Stimulated activated naive B cell treated with anti-CD40 and anti-IgM and Interleukin-4, amounts not matched to agents 10 μg/mL and 1 μg/mL and 100 μg/mL, for 72 hours (primary cell): ENCODE measurements around the gene DDO.

Source experiments
- ATAC-seq, 2 donors: fragments of 150-1000 bp; cut with Tn5 transposase; replicated peaks; 2 replicates each; pipeline ENCODE4 v1.10.0; 2021; ENCODE audit warnings: moderate library complexity in 1 of 2
- DNase-seq: peaks from one replicate; pipeline ENCODE4 v3.0.0; 2021
- H3K27ac Mint-ChIP-seq: one replicate; pipeline ENCODE4 v1.8.0; 2022; ENCODE audit warnings: mild to moderate bottlenecking, mixed read lengths
- H3K27me3 Mint-ChIP-seq, 2 donors: one replicate each; pipeline ENCODE4 v1.8.0; 2022; ENCODE audit warnings: mixed read lengths in 2 of 2
- H3K36me3 Mint-ChIP-seq, 2 donors: one replicate each; pipeline ENCODE4 v1.8.0; 2022; ENCODE audit warnings: mixed read lengths in 2 of 2, mild to moderate bottlenecking in 1 of 2
- H3K4me1 Mint-ChIP-seq, 2 donors: one replicate each; pipeline ENCODE4 v1.8.0; 2022; ENCODE audit warnings: mixed read lengths in 2 of 2, mild to moderate bottlenecking in 1 of 2
- H3K4me3 Mint-ChIP-seq, 2 donors: one replicate each; pipeline ENCODE4 v1.8.0; 2022; ENCODE audit warnings: mild to moderate bottlenecking in 2 of 2, mixed read lengths in 2 of 2, moderate library complexity in 1 of 2
- H3K9me3 Mint-ChIP-seq, 2 donors: one replicate each; pipeline ENCODE4 v1.8.0; 2022; ENCODE audit warnings: mixed read lengths in 2 of 2, mild to moderate bottlenecking in 1 of 2

The DDO gene

DNA sequence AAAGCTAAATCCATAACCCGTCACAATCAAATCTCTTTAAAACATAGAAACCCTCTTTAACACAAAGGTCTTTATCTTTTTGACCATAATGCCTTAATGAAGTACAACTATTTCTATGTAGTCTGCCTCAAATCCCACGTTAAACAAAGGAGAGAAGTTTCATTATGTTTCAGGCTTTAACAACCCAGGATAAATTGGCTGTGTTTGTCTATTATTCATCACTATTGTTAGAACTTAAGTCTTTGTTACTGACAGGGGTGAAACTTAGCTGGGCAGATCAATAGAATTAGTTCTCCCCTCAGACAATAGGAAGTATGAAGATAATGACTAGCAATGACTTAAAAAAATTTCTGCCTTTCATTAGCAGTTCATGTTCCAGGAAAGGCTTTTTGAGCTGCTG lies 47.1 kb downstream of the DDO start:
- Mint-ChIP-seq H3K4me1 (peaks cover 8 to 14% of the 10 kb centered on the region in 2 donors), H3K9me3 (no peaks in the 10 kb centered on the region), H3K36me3 (no peaks in the 10 kb centered on the region), H3K4me3 (no peak overlapping the region), H3K27ac (no peak overlapping the region), H3K27me3 (peaks cover 6 to 22% of the 10 kb centered on the region in 2 donors)
- ATAC-seq (no peak), DNase-seq (no peak)

GRCh38 chr6:110367825-110368224 lies 47.5 kb downstream of the DDO start:
- Mint-ChIP-seq H3K27ac (no peak overlapping the region), H3K9me3 (no peaks in the 10 kb centered on the region), H3K27me3 (peaks cover 6 to 22% of the 10 kb centered on the region in 2 donors), H3K36me3 (no peaks in the 10 kb centered on the region), H3K4me3 (no peak overlapping the region), H3K4me1 (peaks cover 8 to 14% of the 10 kb centered on the region in 2 donors)
- no peak for ATAC-seq
- no peak for DNase-seq

DNA sequence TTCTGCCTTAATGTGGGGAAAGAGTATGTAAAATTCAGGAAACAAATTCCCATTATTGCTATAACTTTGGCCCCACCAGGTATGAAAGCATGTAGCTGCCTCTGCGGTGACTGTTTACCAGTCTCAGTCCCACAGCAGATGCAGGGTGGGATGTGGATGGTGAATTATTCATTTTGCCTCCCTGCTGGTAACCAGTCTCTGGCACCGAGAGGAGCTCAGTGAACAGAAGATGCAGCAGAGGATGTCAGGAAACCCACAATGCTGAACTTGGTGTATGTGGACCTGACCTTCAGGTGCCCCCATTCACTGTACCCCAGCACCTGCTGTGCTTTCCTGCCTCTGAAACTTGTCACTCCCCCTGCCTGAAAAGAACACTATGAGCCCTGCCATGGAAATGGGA lies 48.4 kb downstream of the DDO start:
- DNase-seq (no peak), ATAC-seq (no peak)
- H3K27ac Mint-ChIP-seq = no peak overlapping the region
- H3K9me3 Mint-ChIP-seq = no peaks in the 10 kb centered on the region
- peaks cover 5 to 8% of the 10 kb centered on the region in 2 donors for H3K4me1 Mint-ChIP-seq
- peaks cover 6 to 23% of the 10 kb centered on the region in 2 donors for H3K27me3 Mint-ChIP-seq
- no peaks in the 10 kb centered on the region for H3K36me3 Mint-ChIP-seq
- H3K4me3 Mint-ChIP-seq = no peak overlapping the region

- DNase-seq = no peak
- peaks cover 0 to 4% of the 10 kb centered on the region in 2 donors for H3K36me3 Mint-ChIP-seq
- peaks cover 5 to 8% of the 10 kb centered on the region in 2 donors for H3K4me1 Mint-ChIP-seq
- peaks cover 5 to 21% of the 10 kb centered on the region in 2 donors for H3K27me3 Mint-ChIP-seq
- H3K9me3 Mint-ChIP-seq = peaks cover 2 to 3% of the 10 kb centered on the region in 2 donors
- no peak overlapping the region for H3K27ac Mint-ChIP-seq
- ATAC-seq = no peak
- H3K4me3 Mint-ChIP-seq = no peak overlapping the region
Measured at GRCh38 chr6:110366256-110366655, 49.1 kb downstream of the DDO start.

GRCh38 chr6:110364364-110365105 lies 50.8 kb downstream of the DDO start:
- Mint-ChIP-seq H3K4me1 (peaks cover 5 to 8% of the 10 kb centered on the region in 2 donors), H3K36me3 (peaks cover 0 to 5% of the 10 kb centered on the region in 2 donors), H3K4me3 (no peak overlapping the region), H3K27me3 (peaks cover 8 to 21% of the 10 kb centered on the region in 2 donors), H3K9me3 (peaks cover 3 to 4% of the 10 kb centered on the region in 2 donors), H3K27ac (no peak overlapping the region)
- ATAC-seq (no peak), DNase-seq (no peak)

DNA sequence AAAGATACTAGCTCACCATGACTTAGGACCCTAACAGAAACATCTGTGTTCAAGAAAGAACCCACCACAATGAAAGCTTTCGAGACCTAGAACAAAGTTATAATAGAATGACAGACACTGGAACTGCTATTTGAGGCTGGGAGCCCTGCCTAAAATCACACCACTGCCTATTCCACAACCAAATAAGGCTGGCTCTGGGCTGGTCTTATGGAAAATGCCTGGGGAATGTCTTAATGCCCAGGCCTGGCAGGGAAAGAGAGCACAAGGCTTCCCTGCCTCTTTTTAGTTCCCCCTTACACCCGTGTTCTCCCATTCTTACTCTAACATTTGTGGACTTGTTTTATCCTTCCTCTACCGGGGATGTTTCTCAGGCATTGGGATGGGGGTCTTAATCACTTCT lies 51.6 kb downstream of the DDO start:
- Mint-ChIP-seq H3K36me3 (peaks cover 0 to 5% of the 10 kb centered on the region in 2 donors), H3K9me3 (peaks cover 3 to 4% of the 10 kb centered on the region in 2 donors), H3K27ac (no peak overlapping the region), H3K4me3 (no peak overlapping the region), H3K4me1 (peaks cover 5 to 8% of the 10 kb centered on the region in 2 donors), H3K27me3 (peaks cover 16 to 26% of the 10 kb centered on the region in 2 donors)
- DNase-seq (no peak), ATAC-seq (no peak)

DNA sequence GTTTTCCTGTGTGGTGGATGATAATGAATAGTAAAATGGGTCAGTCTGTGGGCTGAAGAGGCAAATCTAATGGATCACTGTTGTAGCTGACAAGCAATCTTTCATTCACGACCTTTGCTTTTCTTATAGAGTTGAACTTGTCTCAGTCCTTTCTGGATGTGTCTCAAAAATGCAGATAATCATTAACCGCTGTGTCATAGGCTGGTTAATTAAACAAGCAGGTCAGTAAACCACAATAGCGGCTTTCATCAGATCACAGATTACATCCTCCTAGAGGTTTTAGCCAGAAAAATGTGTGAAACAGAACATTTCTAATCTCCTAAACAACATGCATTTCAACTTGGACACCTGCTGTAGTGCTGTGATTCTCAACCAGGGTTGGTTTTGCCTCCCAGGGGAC lies 54.7 kb downstream of the DDO start:
- Mint-ChIP-seq H3K9me3 (peaks cover 3 to 4% of the 10 kb centered on the region in 2 donors), H3K4me1 (peaks cover 10 to 15% of the 10 kb centered on the region in 2 donors), H3K27ac (no peak overlapping the region), H3K36me3 (peaks cover 2 to 8% of the 10 kb centered on the region in 2 donors), H3K4me3 (no peak overlapping the region), H3K27me3 (peaks cover 39 to 43% of the 10 kb centered on the region in 2 donors)
- DNase-seq (no peak), ATAC-seq (no peak)

GRCh38 chr6:110359556-110359955 lies 55.8 kb downstream of the DDO start:
- Mint-ChIP-seq H3K4me3 (peak overlapping the region; percentile 12 to 22), H3K36me3 (peaks cover 2 to 8% of the 10 kb centered on the region in 2 donors), H3K27ac (no peak overlapping the region), H3K27me3 (peaks cover 42 to 43% of the 10 kb centered on the region in 2 donors), H3K4me1 (peaks cover 10 to 15% of the 10 kb centered on the region in 2 donors), H3K9me3 (peaks cover 3 to 4% of the 10 kb centered on the region in 2 donors)
- no peak for DNase-seq
- no peak for ATAC-seq

GRCh38 chr6:110358553-110359160 lies 56.7 kb downstream of the DDO start:
- Mint-ChIP-seq H3K4me3 (peak overlapping the region; percentile 55 to 69), H3K4me1 (peaks cover 10 to 15% of the 10 kb centered on the region in 2 donors), H3K9me3 (peaks cover 3 to 4% of the 10 kb centered on the region in 2 donors), H3K27ac (no peak overlapping the region), H3K27me3 (peaks cover 39 to 42% of the 10 kb centered on the region in 2 donors), H3K36me3 (peaks cover 2 to 8% of the 10 kb centered on the region in 2 donors)
- DNase-seq (no peak), ATAC-seq (no peak)

DNA sequence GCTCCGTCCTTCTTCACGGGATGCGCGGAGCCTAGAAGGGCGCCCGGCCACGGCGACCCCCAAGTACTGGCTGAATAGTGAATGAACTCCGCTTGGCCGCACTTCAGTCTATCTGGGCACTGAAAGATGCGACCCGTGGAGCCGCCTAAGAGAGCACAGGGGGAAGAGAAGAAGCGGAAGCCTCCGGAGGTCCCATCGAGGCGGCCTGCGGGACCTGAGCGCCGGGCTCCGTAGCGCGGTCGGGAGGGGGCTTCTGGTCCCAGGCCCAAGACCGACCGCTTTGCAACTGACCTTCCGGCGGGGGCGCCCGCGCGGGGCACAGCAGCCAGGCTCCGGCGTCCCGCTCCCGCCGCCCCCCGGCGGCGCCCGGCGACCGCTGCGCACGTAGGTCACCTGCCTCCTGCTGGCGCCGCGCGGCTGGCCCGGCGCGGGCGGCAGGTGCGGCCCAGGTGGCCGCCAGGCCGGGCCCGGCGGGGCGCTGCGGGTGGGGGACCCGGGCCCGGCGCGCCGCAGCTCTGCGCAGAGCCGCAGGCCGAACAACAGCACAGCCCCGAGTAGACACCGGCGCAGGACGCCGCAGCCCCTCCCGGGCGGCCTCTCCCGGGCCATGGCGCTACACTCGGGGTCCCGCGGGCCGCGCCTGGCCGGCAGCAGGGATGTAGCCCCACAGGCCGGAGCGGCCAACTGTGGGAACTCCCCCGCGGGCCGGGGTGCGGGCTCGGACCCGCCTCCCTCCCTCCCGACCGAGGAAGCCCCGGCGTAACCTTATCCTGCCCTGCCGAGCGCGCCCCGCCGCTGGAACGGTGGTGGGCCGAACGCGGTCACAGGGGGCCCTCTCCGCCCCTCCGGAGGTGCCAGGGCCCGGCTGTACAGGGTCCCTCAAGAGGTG lies 57.5 kb downstream of the DDO start, which contains the start of gene METTL24:
Gene METTL24 (minus strand): TSS at position 686 of the 889 bp plus-strand sequence. CDS start 77 bp downstream, at position 609.
- peaks cover 2 to 8% of the 10 kb centered on the region in 2 donors for H3K36me3 Mint-ChIP-seq
- H3K27ac Mint-ChIP-seq = peak within 1 kb of the TSS; percentile 3
- peak within 1 kb of the TSS; percentile 92 to 94 for H3K4me3 Mint-ChIP-seq
- ATAC-seq (peak; percentile 82 to 85), DNase-seq (peak; percentile 17)
- H3K9me3 Mint-ChIP-seq = peaks cover 3 to 4% of the 10 kb centered on the region in 2 donors
- H3K27me3 Mint-ChIP-seq = peaks cover 39 to 42% of the 10 kb centered on the region in 2 donors
- H3K4me1 Mint-ChIP-seq = peaks cover 10 to 15% of the 10 kb centered on the region in 2 donors

- peaks cover 2 to 8% of the 10 kb centered on the region in 2 donors for H3K36me3 Mint-ChIP-seq
- H3K9me3 Mint-ChIP-seq = peaks cover 3 to 4% of the 10 kb centered on the region in 2 donors
- H3K4me3 Mint-ChIP-seq = peak overlapping the region; percentile 92 to 94
- H3K27ac Mint-ChIP-seq = peak overlapping the region; percentile 3
- H3K27me3 Mint-ChIP-seq = peaks cover 36 to 42% of the 10 kb centered on the region in 2 donors
- no peak for ATAC-seq
- peaks cover 10 to 15% of the 10 kb centered on the region in 2 donors for H3K4me1 Mint-ChIP-seq
- DNase-seq = no peak
Measured at GRCh38 chr6:110357298-110357663, 58.1 kb downstream of the DDO start.

DNA sequence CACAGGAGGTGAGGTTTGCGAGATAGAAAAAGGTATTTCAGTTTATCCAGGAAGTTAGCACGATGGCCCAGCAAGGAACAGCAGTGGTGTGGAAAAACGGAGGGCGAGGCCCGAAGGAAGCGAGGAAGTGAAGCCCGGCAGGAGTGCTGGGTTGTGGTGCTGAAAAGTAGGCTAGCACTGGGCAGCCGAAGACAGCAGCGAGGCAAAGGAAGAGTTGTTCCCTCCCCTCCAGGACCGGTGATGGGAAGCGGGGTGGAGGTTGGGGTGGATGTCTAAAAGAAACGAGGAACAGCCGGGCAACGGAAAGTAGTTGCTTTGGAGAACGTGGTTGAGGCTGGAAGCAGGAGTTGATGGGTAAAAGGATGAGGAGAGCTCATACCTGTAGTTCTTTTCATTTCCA lies 58.6 kb downstream of the DDO start:
- Mint-ChIP-seq H3K27ac (no peak overlapping the region), H3K4me1 (peaks cover 10 to 15% of the 10 kb centered on the region in 2 donors), H3K27me3 (peaks cover 33 to 42% of the 10 kb centered on the region in 2 donors), H3K36me3 (peaks cover 2 to 8% of the 10 kb centered on the region in 2 donors), H3K4me3 (peak overlapping the region; percentile 2 to 64), H3K9me3 (peaks cover 3 to 4% of the 10 kb centered on the region in 2 donors)
- no peak for DNase-seq
- no peak for ATAC-seq

DNA sequence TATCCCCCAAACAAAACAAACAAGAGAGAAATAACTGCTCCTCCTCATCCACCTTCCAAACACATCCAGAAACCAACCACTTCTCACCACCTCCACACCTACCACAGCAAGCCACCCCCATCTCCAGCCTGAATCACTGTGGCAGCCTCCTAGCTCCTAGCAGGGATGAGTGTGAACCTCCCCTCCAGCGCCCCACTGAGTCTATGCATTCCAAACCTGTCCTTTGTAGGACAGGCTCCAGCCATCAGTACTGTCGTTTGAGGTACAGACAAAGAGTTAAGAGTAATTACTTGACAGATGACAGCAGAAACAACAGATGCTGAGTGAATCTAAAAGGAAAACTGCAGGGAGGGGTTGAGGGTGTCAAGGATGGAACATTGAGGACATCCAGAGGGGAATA lies 59.6 kb downstream of the DDO start:
- H3K36me3 Mint-ChIP-seq = peaks cover 2 to 3% of the 10 kb centered on the region in 2 donors
- H3K4me1 Mint-ChIP-seq = peaks cover 10 to 15% of the 10 kb centered on the region in 2 donors
- H3K27me3 Mint-ChIP-seq = peaks cover 26 to 35% of the 10 kb centered on the region in 2 donors
- H3K4me3 Mint-ChIP-seq = no peak overlapping the region
- DNase-seq (no peak), ATAC-seq (no peak)
- H3K9me3 Mint-ChIP-seq = no peaks in the 10 kb centered on the region
- H3K27ac Mint-ChIP-seq = no peak overlapping the region

DNA sequence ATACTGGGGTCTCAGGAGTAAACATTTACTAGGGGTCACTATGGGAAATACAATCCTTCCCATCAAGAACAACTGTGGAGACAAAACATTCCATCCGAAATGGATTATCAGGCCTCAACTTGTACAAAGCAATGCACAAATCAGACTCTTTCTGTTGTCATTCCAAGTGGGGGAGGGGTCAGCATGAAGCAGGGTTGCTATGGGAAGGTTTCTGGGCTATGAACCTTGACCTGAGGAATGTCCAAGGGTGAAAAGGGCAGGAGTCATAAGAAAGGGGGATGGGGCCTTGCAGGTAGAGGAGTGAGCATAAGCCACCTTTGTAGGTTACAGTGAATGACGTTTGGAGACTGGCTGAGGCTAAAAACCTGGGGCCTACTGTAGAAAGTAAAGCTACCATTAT lies 60.4 kb downstream of the DDO start:
- ATAC-seq (no peak), DNase-seq (no peak)
- Mint-ChIP-seq H3K4me3 (no peak overlapping the region), H3K36me3 (peaks cover 2 to 3% of the 10 kb centered on the region in 2 donors), H3K4me1 (peaks cover 10 to 15% of the 10 kb centered on the region in 2 donors), H3K27ac (no peak overlapping the region), H3K27me3 (peaks cover 26 to 35% of the 10 kb centered on the region in 2 donors), H3K9me3 (no peaks in the 10 kb centered on the region)
